Measurements from ENCODE around the gene CNKSR1.

CNKSR1 gene

DNA sequence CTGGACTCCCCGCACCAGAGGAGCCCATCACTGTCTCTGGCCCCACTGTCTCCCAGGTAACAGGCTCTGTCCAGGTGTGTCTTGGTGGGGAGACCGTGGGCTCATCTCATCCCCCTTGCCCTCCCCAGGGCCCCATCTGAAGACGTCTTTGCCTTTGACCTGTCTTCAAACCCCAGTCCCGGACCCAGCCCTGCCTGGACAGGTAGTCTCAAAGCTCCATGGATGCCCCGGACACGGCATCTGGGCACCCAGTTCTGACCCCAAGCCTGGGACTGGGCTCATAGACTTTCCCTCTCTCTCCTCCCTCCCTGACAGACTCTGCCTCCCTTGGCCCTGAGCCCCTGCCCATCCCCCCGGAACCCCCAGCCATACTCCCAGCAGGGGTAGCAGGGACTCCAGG is 6.8 kb downstream of the CNKSR1 start:
- Histone ChIP-seq H3K4me1 (ENCODE audit: control insufficient read depth, insufficient read depth, low read depth, low read length) (no peaks in the 10 kb centered on the region), H2BK5ac (ENCODE audit: low read depth, low read length, poor library complexity, severe bottlenecking) (no peak overlapping the region), H2BK120ac (ENCODE audit: low read depth, low read length) (no peak overlapping the region)

DNA sequence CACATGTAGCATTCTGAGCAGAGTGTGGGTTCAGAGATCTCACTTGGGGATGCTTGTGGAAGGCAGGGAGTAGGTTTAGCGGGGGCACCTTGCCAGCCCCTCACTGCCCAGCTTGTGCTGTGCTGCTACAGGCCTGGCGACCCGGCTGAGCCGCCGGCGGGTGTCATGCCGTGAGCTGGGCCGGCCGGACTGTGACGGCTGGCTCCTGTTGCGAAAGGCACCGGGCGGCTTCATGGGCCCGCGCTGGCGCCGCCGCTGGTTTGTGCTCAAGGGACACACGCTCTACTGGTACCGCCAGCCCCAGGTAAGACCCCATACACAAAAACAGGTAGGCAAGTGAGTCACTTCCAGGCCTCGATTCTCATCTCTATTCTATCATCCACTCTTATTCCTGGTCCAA is 7.6 kb downstream of the CNKSR1 start:
- Histone ChIP-seq H3K4me2 (ENCODE audit: low read length, poor library complexity, severe bottlenecking) (no peak overlapping the region), H4K91ac (ENCODE audit: low read length) (no peak overlapping the region), H3K14ac (ENCODE audit: low read length in 2 of 2) (no peak overlapping the region), H3K23ac (ENCODE audit: low read length in 2 of 2) (no peak overlapping the region), H3K27me3 (ENCODE audit: control insufficient read depth in 1 of 2, insufficient read depth in 1 of 2, low read length in 2 of 2) (peaks cover 0 to 36% of the 10 kb centered on the region in 2 experiments), H3K4ac (ENCODE audit: low read depth in 1 of 2, low read length in 2 of 2) (no peak overlapping the region), H2AFZ (ENCODE audit: low read depth, low read length) (no peak overlapping the region), H2BK15ac (ENCODE audit: low read depth, poor library complexity, severe bottlenecking) (no peak overlapping the region), H3K9me3 (ENCODE audit: control insufficient read depth, low read length) (no peaks in the 10 kb centered on the region), H2BK120ac (ENCODE audit: low read depth, low read length) (no peak overlapping the region), H2BK12ac (ENCODE audit: low read length in 2 of 2) (no peak overlapping the region), H3K4me3 (ENCODE audit: insufficient read depth in 1 of 2, low read depth in 1 of 2, low read length in 2 of 2) (no peak overlapping the region), H3K27ac (ENCODE audit: low read length, poor library complexity, severe bottlenecking) (no peak overlapping the region), H3K9ac (ENCODE audit: low read length) (no peak overlapping the region), H3K79me1 (replicated peaks; ENCODE audit: low read length, poor library complexity, severe bottlenecking) (no peaks in the 10 kb centered on the region), H2AK5ac (ENCODE audit: low read length, severe bottlenecking) (no peak overlapping the region), H3K4me1 (ENCODE audit: control insufficient read depth, insufficient read depth, low read depth, low read length) (no peaks in the 10 kb centered on the region), H2BK5ac (ENCODE audit: low read depth, low read length, poor library complexity, severe bottlenecking) (no peak overlapping the region), H4K8ac (ENCODE audit: low read length) (no peak overlapping the region), H3K36me3 (ENCODE audit: control insufficient read depth in 1 of 2, insufficient read depth in 2 of 2, low read depth in 1 of 2, low read length in 2 of 2) (no peaks in the 10 kb centered on the region), H3K18ac (ENCODE audit: low read depth in 1 of 2, low read length in 2 of 2) (no peak overlapping the region)
- no peak for DNase-seq
- 98% methylated on average over 18 of the region's 21 CpGs for WGBS

More for the DNA sequence above, 6.8 kb downstream of the CNKSR1 start:
- no peaks in the 10 kb centered on the region for H3K36me3 ChIP-seq (ENCODE audit: control insufficient read depth in 1 of 2, insufficient read depth in 2 of 2, low read depth in 1 of 2, low read length in 2 of 2)
- no peak overlapping the region for H3K4me2 ChIP-seq (ENCODE audit: low read length, poor library complexity, severe bottlenecking)
- no peak overlapping the region for H3K4ac ChIP-seq (ENCODE audit: low read depth in 1 of 2, low read length in 2 of 2)
- H4K8ac ChIP-seq (ENCODE audit: low read length), result no peak overlapping the region
- no peak overlapping the region for H2AK5ac ChIP-seq (ENCODE audit: low read length, severe bottlenecking)
- DNase-seq, result no peak
- no peaks in the 10 kb centered on the region for H3K79me1 ChIP-seq (replicated peaks; ENCODE audit: low read length, poor library complexity, severe bottlenecking)
- H3K27me3 ChIP-seq (ENCODE audit: control insufficient read depth in 1 of 2, insufficient read depth in 1 of 2, low read length in 2 of 2), result peaks cover 0 to 31% of the 10 kb centered on the region in 2 experiments
- H3K9me3 ChIP-seq (ENCODE audit: control insufficient read depth, low read length), result no peaks in the 10 kb centered on the region
- no peak overlapping the region for H4K91ac ChIP-seq (ENCODE audit: low read length)
- H2BK12ac ChIP-seq (ENCODE audit: low read length in 2 of 2), result no peak overlapping the region
- H3K27ac ChIP-seq (ENCODE audit: low read length, poor library complexity, severe bottlenecking), result no peak overlapping the region
- WGBS, result 91% methylated on average over 7 of the region's 7 CpGs
- H2AFZ ChIP-seq (ENCODE audit: low read depth, low read length), result no peak overlapping the region
- H2BK15ac ChIP-seq (ENCODE audit: low read depth, poor library complexity, severe bottlenecking), result no peak overlapping the region
- H3K23ac ChIP-seq (ENCODE audit: low read length in 2 of 2), result no peak overlapping the region
- H3K4me3 ChIP-seq (ENCODE audit: insufficient read depth in 1 of 2, low read depth in 1 of 2, low read length in 2 of 2), result no peak overlapping the region
- H3K18ac ChIP-seq (ENCODE audit: low read depth in 1 of 2, low read length in 2 of 2), result no peak overlapping the region
- no peak overlapping the region for H3K14ac ChIP-seq (ENCODE audit: low read length in 2 of 2)
- no peak overlapping the region for H3K9ac ChIP-seq (ENCODE audit: low read length)

DNA sequence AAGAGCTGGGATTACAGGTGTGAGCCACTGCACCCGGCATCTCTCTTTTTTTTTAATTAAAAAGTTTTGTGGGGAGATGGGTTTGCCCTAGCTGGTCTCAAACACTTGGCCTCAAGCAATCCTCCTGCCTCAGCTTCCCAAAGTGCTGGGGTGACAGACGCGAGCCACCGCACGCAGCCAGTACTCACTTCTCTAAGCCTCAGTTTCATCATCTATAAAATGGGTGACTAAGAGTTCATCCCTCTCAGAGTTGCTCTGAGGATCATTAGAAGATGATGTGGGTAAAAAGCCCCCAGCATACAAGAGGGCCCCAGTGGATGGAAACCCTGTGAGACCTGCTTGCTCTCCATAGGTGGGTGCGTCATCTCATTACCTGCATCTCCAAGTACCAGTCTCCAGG is 10.6 kb downstream of the CNKSR1 start:
- WGBS, result 100% methylated on average over 1 of the region's 6 CpGs
- H3K9ac ChIP-seq (ENCODE audit: low read length), result no peak overlapping the region
- no peak overlapping the region for H3K23ac ChIP-seq (ENCODE audit: low read length in 2 of 2)
- no peak overlapping the region for H3K27ac ChIP-seq (ENCODE audit: low read length, poor library complexity, severe bottlenecking)
- H2AFZ ChIP-seq (ENCODE audit: low read depth, low read length), result no peak overlapping the region
- H2BK15ac ChIP-seq (ENCODE audit: low read depth, poor library complexity, severe bottlenecking), result no peak overlapping the region
- no peaks in the 10 kb centered on the region for H3K36me3 ChIP-seq (ENCODE audit: control insufficient read depth in 1 of 2, insufficient read depth in 2 of 2, low read depth in 1 of 2, low read length in 2 of 2)
- H3K4ac ChIP-seq (ENCODE audit: low read depth in 1 of 2, low read length in 2 of 2), result no peak overlapping the region
- H3K27me3 ChIP-seq (ENCODE audit: control insufficient read depth in 1 of 2, insufficient read depth in 1 of 2, low read length in 2 of 2), result peaks cover 13 to 40% of the 10 kb centered on the region in 2 experiments
- no peak overlapping the region for H2BK120ac ChIP-seq (ENCODE audit: low read depth, low read length)
- no peak overlapping the region for H2AK5ac ChIP-seq (ENCODE audit: low read length, severe bottlenecking)
- no peaks in the 10 kb centered on the region for H3K4me1 ChIP-seq (ENCODE audit: control insufficient read depth, insufficient read depth, low read depth, low read length)
- no peak overlapping the region for H4K8ac ChIP-seq (ENCODE audit: low read length)
- no peak overlapping the region for H2BK5ac ChIP-seq (ENCODE audit: low read depth, low read length, poor library complexity, severe bottlenecking)
- H3K14ac ChIP-seq (ENCODE audit: low read length in 2 of 2), result no peak overlapping the region
- no peak overlapping the region for H2BK12ac ChIP-seq (ENCODE audit: low read length in 2 of 2)
- H4K91ac ChIP-seq (ENCODE audit: low read length), result no peak overlapping the region
- H3K4me3 ChIP-seq (ENCODE audit: insufficient read depth in 1 of 2, low read depth in 1 of 2, low read length in 2 of 2), result no peak overlapping the region
- H3K18ac ChIP-seq (ENCODE audit: low read depth in 1 of 2, low read length in 2 of 2), result no peak overlapping the region
- no peak for DNase-seq
- no peak overlapping the region for H3K4me2 ChIP-seq (ENCODE audit: low read length, poor library complexity, severe bottlenecking)
- H3K79me1 ChIP-seq (replicated peaks; ENCODE audit: low read length, poor library complexity, severe bottlenecking), result no peaks in the 10 kb centered on the region
- H3K9me3 ChIP-seq (ENCODE audit: control insufficient read depth, low read length), result no peaks in the 10 kb centered on the region

DNA sequence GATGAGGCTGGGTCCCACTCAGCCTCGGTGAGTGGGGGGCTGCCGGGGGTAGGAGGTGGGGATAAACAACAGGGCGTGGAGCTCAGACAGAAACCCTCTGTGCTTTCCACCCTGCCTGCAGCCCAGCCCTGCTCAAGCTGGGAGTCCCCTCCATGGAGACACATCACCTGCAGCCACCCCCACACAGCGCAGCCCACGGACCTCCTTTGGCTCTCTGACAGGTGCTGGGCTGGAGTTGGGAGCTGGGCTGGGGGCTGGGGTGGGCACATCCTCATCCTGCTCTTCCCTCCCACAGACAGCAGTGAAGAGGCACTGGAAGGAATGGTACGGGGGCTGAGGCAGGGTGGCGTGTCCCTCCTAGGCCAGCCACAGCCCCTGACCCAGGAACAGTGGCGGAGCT is 11.2 kb downstream of the CNKSR1 start:
- Histone ChIP-seq H3K4ac (ENCODE audit: low read depth in 1 of 2, low read length in 2 of 2) (no peak overlapping the region), H2BK5ac (ENCODE audit: low read depth, low read length, poor library complexity, severe bottlenecking) (no peak overlapping the region), H3K18ac (ENCODE audit: low read depth in 1 of 2, low read length in 2 of 2) (no peak overlapping the region), H3K27ac (ENCODE audit: low read length, poor library complexity, severe bottlenecking) (no peak overlapping the region), H3K27me3 (ENCODE audit: control insufficient read depth in 1 of 2, insufficient read depth in 1 of 2, low read length in 2 of 2) (peaks cover 18 to 39% of the 10 kb centered on the region in 2 experiments), H3K9me3 (ENCODE audit: control insufficient read depth, low read length) (no peaks in the 10 kb centered on the region), H3K36me3 (ENCODE audit: control insufficient read depth in 1 of 2, insufficient read depth in 2 of 2, low read depth in 1 of 2, low read length in 2 of 2) (no peaks in the 10 kb centered on the region), H2BK120ac (ENCODE audit: low read depth, low read length) (no peak overlapping the region), H4K91ac (ENCODE audit: low read length) (no peak overlapping the region), H2BK12ac (ENCODE audit: low read length in 2 of 2) (no peak overlapping the region), H3K9ac (ENCODE audit: low read length) (no peak overlapping the region), H2BK15ac (ENCODE audit: low read depth, poor library complexity, severe bottlenecking) (no peak overlapping the region), H2AK5ac (ENCODE audit: low read length, severe bottlenecking) (no peak overlapping the region), H3K4me1 (ENCODE audit: control insufficient read depth, insufficient read depth, low read depth, low read length) (no peaks in the 10 kb centered on the region), H3K14ac (ENCODE audit: low read length in 2 of 2) (no peak overlapping the region), H3K23ac (ENCODE audit: low read length in 2 of 2) (no peak overlapping the region), H3K4me2 (ENCODE audit: low read length, poor library complexity, severe bottlenecking) (no peak overlapping the region), H4K8ac (ENCODE audit: low read length) (no peak overlapping the region), H3K79me1 (replicated peaks; ENCODE audit: low read length, poor library complexity, severe bottlenecking) (no peaks in the 10 kb centered on the region), H3K4me3 (ENCODE audit: insufficient read depth in 1 of 2, low read depth in 1 of 2, low read length in 2 of 2) (no peak overlapping the region), H2AFZ (ENCODE audit: low read depth, low read length) (no peak overlapping the region)
- WGBS, result 98% methylated on average over 3 of the region's 8 CpGs
- DNase-seq, result no peak
